C4-2B (cell line): ENCODE measurements around the gene SAP25.

Experiments used
- ZFX ChIP-seq: fragments of 450-650 bp; IDR thresholded peaks from 2 replicates; pipeline ENCODE4 v1.6.1; 2017
- TF ChIP-seq, protein P1 (sequence below): fragments of 450-650 bp; conservative IDR thresholded peaks from 2 replicates; pipeline ENCODE4 v1.5.1; 2017; ENCODE audit warnings: mild to moderate bottlenecking

DNA sequence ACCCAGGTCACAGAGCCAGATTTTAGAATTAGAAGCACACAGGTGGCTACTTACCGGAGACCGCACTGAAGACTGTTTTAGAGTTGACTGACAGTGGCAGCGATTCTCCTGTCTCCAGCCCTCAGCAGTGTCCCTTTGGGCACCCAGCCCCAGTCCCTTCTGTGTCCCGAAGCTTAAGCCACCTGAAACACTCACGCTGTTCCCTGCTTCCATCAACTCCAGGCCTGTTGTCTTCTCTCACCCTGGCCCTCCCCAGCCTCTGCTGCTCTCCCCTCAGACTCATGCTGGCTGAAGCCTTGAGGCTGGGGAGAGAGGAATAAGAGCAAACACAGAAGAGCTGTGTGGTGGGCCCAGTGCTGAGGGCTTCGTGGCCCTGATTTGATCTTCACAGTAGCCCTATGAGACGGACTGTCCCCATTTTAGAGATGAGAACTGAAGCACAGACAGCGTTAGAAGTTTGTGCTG is 10.6 kb downstream of the SAP25 start:
- TF ChIP-seq, protein P1, sequence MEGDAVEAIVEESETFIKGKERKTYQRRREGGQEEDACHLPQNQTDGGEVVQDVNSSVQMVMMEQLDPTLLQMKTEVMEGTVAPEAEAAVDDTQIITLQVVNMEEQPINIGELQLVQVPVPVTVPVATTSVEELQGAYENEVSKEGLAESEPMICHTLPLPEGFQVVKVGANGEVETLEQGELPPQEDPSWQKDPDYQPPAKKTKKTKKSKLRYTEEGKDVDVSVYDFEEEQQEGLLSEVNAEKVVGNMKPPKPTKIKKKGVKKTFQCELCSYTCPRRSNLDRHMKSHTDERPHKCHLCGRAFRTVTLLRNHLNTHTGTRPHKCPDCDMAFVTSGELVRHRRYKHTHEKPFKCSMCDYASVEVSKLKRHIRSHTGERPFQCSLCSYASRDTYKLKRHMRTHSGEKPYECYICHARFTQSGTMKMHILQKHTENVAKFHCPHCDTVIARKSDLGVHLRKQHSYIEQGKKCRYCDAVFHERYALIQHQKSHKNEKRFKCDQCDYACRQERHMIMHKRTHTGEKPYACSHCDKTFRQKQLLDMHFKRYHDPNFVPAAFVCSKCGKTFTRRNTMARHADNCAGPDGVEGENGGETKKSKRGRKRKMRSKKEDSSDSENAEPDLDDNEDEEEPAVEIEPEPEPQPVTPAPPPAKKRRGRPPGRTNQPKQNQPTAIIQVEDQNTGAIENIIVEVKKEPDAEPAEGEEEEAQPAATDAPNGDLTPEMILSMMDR = no peak
- TF ChIP-seq ZFX = no peak
